OCI-LY3 (cell line): ENCODE data around the gene PREX1.
"Not testable (repeated sequence)": the region's sequence is repeated elsewhere in the genome, so short reads cannot be mapped to it uniquely, and the experiment has no call there.

Source experiments
- H2AFZ ChIP-seq: fragments of 200-600, 300-600 bp; shearing (Covaris generic); 2 replicates; pipeline ENCODE4 v1.6.0; 2014; ENCODE audit warnings: antibody characterized with exemption, low read depth, low read length
- H3K27ac ChIP-seq: fragments of 200-600, 300-600 bp; sonication (generic); 2 replicates; pipeline ENCODE4 v1.5.1; 2014; ENCODE audit warnings: mild to moderate bottlenecking, low read length, moderate library complexity, mixed read lengths
- H3K27me3 ChIP-seq: fragments of 200-600, 300-600 bp; sonication (generic); 2 replicates; pipeline ENCODE4 v1.6.1; 2014; ENCODE audit warnings: low read depth, low read length, mixed read lengths
- H3K36me3 ChIP-seq: fragments of 200-600, 300-600 bp; sonication (generic); replicated peaks from 2 replicates; pipeline ENCODE3; 2014; ENCODE audit warnings: low read depth, low read length, mixed read lengths
- H3K4me1 ChIP-seq: fragments of 300-600, 200-600 bp; sonication (generic); 2 replicates; pipeline ENCODE4 v1.6.1; 2014; ENCODE audit warnings: low read length, mixed read lengths
- H3K4me2 ChIP-seq: fragments of 200-600, 300-600 bp; sonication (generic); 2 replicates; pipeline ENCODE4 v1.6.1; 2014; ENCODE audit warnings: low read length, mixed read lengths
- H3K4me3 ChIP-seq: fragments of 300-600, 200-600 bp; sonication (generic); 2 replicates; pipeline ENCODE4 v1.5.1; 2014; ENCODE audit warnings: antibody characterized with exemption, mild to moderate bottlenecking, low read length, moderate library complexity
- H3K79me2 ChIP-seq: fragments of 300-600, 200-600 bp; shearing (Covaris generic); 2 replicates; pipeline ENCODE4 v1.6.1; 2014; ENCODE audit warnings: mild to moderate bottlenecking, low read length, mixed read lengths
- H3K9ac ChIP-seq: fragments of 300-600, 200-600 bp; shearing (Covaris generic); 2 replicates; pipeline ENCODE4 v1.6.0; 2014; ENCODE audit warnings: mild to moderate bottlenecking, low read length, moderate library complexity
- H3K9me3 ChIP-seq: fragments of 200-600, 300-600 bp; shearing (Covaris generic); 2 replicates; pipeline ENCODE4 v1.6.1; 2014; ENCODE audit warnings: low read length, mixed read lengths; ENCODE audit not compliant: insufficient read depth
- H4K20me1 ChIP-seq: fragments of 200-600, 300-600 bp; sonication (generic); 2 replicates; pipeline ENCODE4 v1.6.1; 2016; ENCODE audit warnings: low read length, mixed read lengths; ENCODE audit not compliant: insufficient read depth
- CTCF ChIP-seq: fragments of 200-600, 300-600 bp; sonication (generic); IDR thresholded peaks from 2 replicates; pipeline ENCODE4 v1.5.1; 2014; ENCODE audit warnings: antibody characterized with exemption, low read length, low read depth
- EZH2phosphoT487 ChIP-seq: fragments of 200-600 bp; shearing (Covaris generic); IDR thresholded peaks from 2 replicates; pipeline ENCODE4 v1.6.1; 2018; ENCODE audit warnings: antibody characterized with exemption, mixed run types, low read depth

Gene PREX1

GRCh38 chr20:48599748-48600469, 227.9 kb downstream of the PREX1 start:
- no peak for TF ChIP-seq EZH2phosphoT487
- no peaks in the 10 kb centered on the region; the same call in 1 of the 2 replicates for H3K4me1 ChIP-seq
- no peaks in the 10 kb centered on the region for H3K79me2 ChIP-seq
- H3K27ac ChIP-seq, result no peak overlapping the region
- no peak overlapping the region for H2AFZ ChIP-seq
- no peaks in the 10 kb centered on the region for H3K36me3 ChIP-seq
- H3K4me3 ChIP-seq, result no peak overlapping the region
- no peaks in the 10 kb centered on the region; the same call in 1 of the 2 replicates for H3K9me3 ChIP-seq
- H3K9ac ChIP-seq, result no peak overlapping the region
- no peaks in the 10 kb centered on the region for H4K20me1 ChIP-seq
- no peak overlapping the region for H3K4me2 ChIP-seq
- H3K27me3 ChIP-seq, result peaks cover 12% of the 10 kb centered on the region; the same call in 1 of the 2 replicates

- no peaks in the 10 kb centered on the region; the same call in 1 of the 2 replicates for H3K4me1 ChIP-seq
- no peak overlapping the region for H3K27ac ChIP-seq
- TF ChIP-seq CTCF (no peak), EZH2phosphoT487 (no peak)
- H3K9me3 ChIP-seq, result no peaks in the 10 kb centered on the region; the same call in 1 of the 2 replicates
- H3K27me3 ChIP-seq, result peaks cover 12% of the 10 kb centered on the region; the same call in 1 of the 2 replicates
- no peak overlapping the region for H3K4me3 ChIP-seq
- H3K4me2 ChIP-seq, result no peak overlapping the region
- H4K20me1 ChIP-seq, result no peaks in the 10 kb centered on the region
- H3K79me2 ChIP-seq, result no peaks in the 10 kb centered on the region
- no peaks in the 10 kb centered on the region for H3K36me3 ChIP-seq
- no peak overlapping the region for H2AFZ ChIP-seq
- no peak overlapping the region for H3K9ac ChIP-seq
Measured at GRCh38 chr20:48599106-48599747, 228.6 kb downstream of the PREX1 start.

GRCh38 chr20:48598303-48598941, 229.4 kb downstream of the PREX1 start:
- not testable (repeated sequence) for H3K79me2 ChIP-seq, H3K4me2 ChIP-seq, H3K4me3 ChIP-seq, H2AFZ ChIP-seq, H3K9me3 ChIP-seq, H3K4me1 ChIP-seq, H3K9ac ChIP-seq, H3K27ac ChIP-seq, H4K20me1 ChIP-seq, H3K36me3 ChIP-seq
- peaks cover 12% of the 10 kb centered on the region; the same call in 1 of the 2 replicates for H3K27me3 ChIP-seq

GRCh38 chr20:48597521-48598302, 230.1 kb downstream of the PREX1 start:
- Histone ChIP-seq H3K4me2 (no peak overlapping the region), H3K9me3 (no peaks in the 10 kb centered on the region; the same call in 1 of the 2 replicates), H3K4me3 (no peak overlapping the region), H2AFZ (no peak overlapping the region), H4K20me1 (no peaks in the 10 kb centered on the region), H3K4me1 (no peaks in the 10 kb centered on the region; the same call in 1 of the 2 replicates), H3K36me3 (no peaks in the 10 kb centered on the region), H3K27ac (no peak overlapping the region), H3K79me2 (no peaks in the 10 kb centered on the region), H3K9ac (no peak overlapping the region), H3K27me3 (peaks cover 11% of the 10 kb centered on the region; the same call in 1 of the 2 replicates)
- no peak for TF ChIP-seq CTCF
- TF ChIP-seq EZH2phosphoT487, result no peak
